ENCODE data around the gene TMEM250.
A peak's percentile ranks its signal among the peaks of the same experiment; 100 is the strongest.
"Not testable (repeated sequence)": the region's sequence is repeated elsewhere in the genome, so short reads cannot be mapped to it uniquely, and the experiment has no call there.

Gene TMEM250

GRCh38 chr9:136118320-136119060, at the start of gene TMEM250:
Gene TMEM250, minus strand, starts transcription at chr9:136118875. Its CDS starts 1,975 bp downstream, at chr9:136116900.
- DNase-seq = peak; percentile 99

GRCh38 chr9:136163248-136163850, 44.7 kb upstream of the TMEM250 start:
- DNase-seq = no peak

GRCh38 chr9:136160995-136161610, 42.4 kb upstream of the TMEM250 start:
- DNase-seq = no peak

- DNase-seq = peak; percentile 56
These were observed 41.7 kb upstream of the TMEM250 start for GRCh38 chr9:136160381-136160841.

- DNase-seq = no peak
These were observed 41.2 kb upstream of the TMEM250 start for GRCh38 chr9:136159851-136160250.

GRCh38 chr9:136157477-136158265, 39.0 kb upstream of the TMEM250 start:
- no peak for DNase-seq

GRCh38 chr9:136156209-136157120, 37.8 kb upstream of the TMEM250 start:
- no peak for DNase-seq

- DNase-seq = no peak
These were observed 36.9 kb upstream of the TMEM250 start for GRCh38 chr9:136155576-136155975.

- no peak for DNase-seq
These were observed 36.3 kb upstream of the TMEM250 start for GRCh38 chr9:136154943-136155342.

GRCh38 chr9:136153381-136154065, 34.8 kb upstream of the TMEM250 start:
- DNase-seq = peak; percentile 50

GRCh38 chr9:136152931-136153330, 34.3 kb upstream of the TMEM250 start:
- no peak for DNase-seq

- DNase-seq = no peak
These were observed 33.8 kb upstream of the TMEM250 start for GRCh38 chr9:136152543-136152866.

GRCh38 chr9:136151848-136152542, 33.3 kb upstream of the TMEM250 start:
- no peak for DNase-seq

- DNase-seq = peak; percentile 35
These were observed 32.6 kb upstream of the TMEM250 start for GRCh38 chr9:136151214-136151804.

- DNase-seq = not testable (repeated sequence)
These were observed 32.1 kb upstream of the TMEM250 start for GRCh38 chr9:136150664-136151213.

- DNase-seq = no peak
These were observed 31.2 kb upstream of the TMEM250 start for GRCh38 chr9:136149853-136150252.

GRCh38 chr9:136149337-136149736, 30.7 kb upstream of the TMEM250 start:
- DNase-seq = no peak

- DNase-seq = no peak
These were observed 30.1 kb upstream of the TMEM250 start for GRCh38 chr9:136148766-136149165.

GRCh38 chr9:136147890-136148714, 29.4 kb upstream of the TMEM250 start:
- peak; percentile 58 for DNase-seq

All from DMS53 (cell line).